ENCODE data around the gene GATB.

Gene GATB

GRCh38 chr4:151760712-151761661 is at the start of gene GATB:
Gene GATB, minus strand, starts transcription at chr4:151761007. Its CDS starts 25 bp downstream, at chr4:151760982.
- peak; percentile 98 for DNase-seq (ENCODE audit: low read depth, low spot score)

- DNase-seq (ENCODE audit: low read depth, low spot score), result no peak
These were observed 49.7 kb upstream of the GATB start for GRCh38 chr4:151810476-151810875.

- no peak for DNase-seq (ENCODE audit: low read depth, low spot score)
These were observed 48.9 kb upstream of the GATB start for GRCh38 chr4:151809716-151810115.

- DNase-seq (ENCODE audit: low read depth, low spot score), result no peak
These were observed 47.7 kb upstream of the GATB start for GRCh38 chr4:151808542-151808941.

- no peak for DNase-seq (ENCODE audit: low read depth, low spot score)
These were observed 47.3 kb upstream of the GATB start for GRCh38 chr4:151808120-151808529.

- no peak for DNase-seq (ENCODE audit: low read depth, low spot score)
These were observed 46.4 kb upstream of the GATB start for GRCh38 chr4:151807220-151807619.

GRCh38 chr4:151806511-151806927 is 45.7 kb upstream of the GATB start:
- DNase-seq (ENCODE audit: low read depth, low spot score), result no peak

GRCh38 chr4:151804821-151805220 is 44.0 kb upstream of the GATB start:
- no peak for DNase-seq (ENCODE audit: low read depth, low spot score)

GRCh38 chr4:151804086-151804630 is 43.4 kb upstream of the GATB start:
- DNase-seq (ENCODE audit: low read depth, low spot score), result no peak

GRCh38 chr4:151803246-151803645 is 42.4 kb upstream of the GATB start:
- DNase-seq (ENCODE audit: low read depth, low spot score), result no peak

GRCh38 chr4:151801547-151802516 is 41.0 kb upstream of the GATB start:
- no peak for DNase-seq (ENCODE audit: low read depth, low spot score)

- DNase-seq (ENCODE audit: low read depth, low spot score), result no peak
These were observed 38.7 kb upstream of the GATB start for GRCh38 chr4:151799417-151800012.

- DNase-seq (ENCODE audit: low read depth, low spot score), result no peak
These were observed 38.0 kb upstream of the GATB start for GRCh38 chr4:151798678-151799416.

- no peak for DNase-seq (ENCODE audit: low read depth, low spot score)
These were observed 37.0 kb upstream of the GATB start for GRCh38 chr4:151797853-151798252.

- DNase-seq (ENCODE audit: low read depth, low spot score), result no peak
These were observed 36.3 kb upstream of the GATB start for GRCh38 chr4:151797131-151797530.

GRCh38 chr4:151796106-151796505 is 35.3 kb upstream of the GATB start:
- no peak for DNase-seq (ENCODE audit: low read depth, low spot score)

GRCh38 chr4:151792995-151793394 is 32.2 kb upstream of the GATB start:
- DNase-seq (ENCODE audit: low read depth, low spot score), result no peak

GRCh38 chr4:151792530-151792929 is 31.7 kb upstream of the GATB start:
- DNase-seq (ENCODE audit: low read depth, low spot score), result no peak

GRCh38 chr4:151788021-151788420 is 27.2 kb upstream of the GATB start:
- DNase-seq (ENCODE audit: low read depth, low spot score), result no peak

GRCh38 chr4:151786158-151786495 is 25.3 kb upstream of the GATB start:
- DNase-seq (ENCODE audit: low read depth, low spot score), result no peak
